Epithelial cell of esophagus (primary cell): ENCODE data around the gene WDR7.

Source experiments
- DNase-seq: peaks from one replicate; pipeline ENCODE4 v3.0.0; 2010; ENCODE audit warnings: low read depth
- H3K4me3 ChIP-seq: 2 replicates; pipeline ENCODE4 v1.5.1; 2011; ENCODE audit warnings: mild to moderate bottlenecking, low read length, control low read depth
- CTCF ChIP-seq: IDR thresholded peaks from 2 replicates; pipeline ENCODE4 v1.5.1; 2011; ENCODE audit warnings: low read depth, mild to moderate bottlenecking, low read length, control low read depth, inconsistent platforms; ENCODE audit not compliant: insufficient read depth; ENCODE audit errors: missing control alignments

WDR7 gene

DNA sequence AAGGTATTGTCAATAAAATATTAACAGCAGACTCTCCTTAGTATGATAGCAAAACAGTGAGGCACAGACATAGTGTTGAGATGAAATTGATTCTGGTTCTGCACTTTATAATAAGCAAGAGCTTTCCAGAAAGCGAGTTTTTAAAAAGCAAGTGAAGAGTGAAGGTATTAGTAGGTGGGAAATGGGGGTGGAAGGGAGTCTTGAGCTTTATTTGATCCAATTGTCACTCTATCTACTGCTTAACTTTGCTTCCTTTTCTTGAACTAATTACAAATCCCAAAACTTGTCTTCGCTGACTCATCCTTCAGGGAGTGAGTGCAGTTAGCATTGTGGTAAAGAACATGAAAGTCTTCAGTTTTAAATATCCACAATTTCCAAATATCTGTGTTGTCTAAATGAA, 375.2 kb downstream of the WDR7 start:
- TF ChIP-seq CTCF: no peak
- H3K4me3 ChIP-seq: no peak overlapping the region
- peak; percentile 15 for DNase-seq

GRCh38 chr18:57027190-57027708, 376.1 kb downstream of the WDR7 start:
- no peak overlapping the region for H3K4me3 ChIP-seq
- DNase-seq: no peak
- TF ChIP-seq CTCF: no peak

DNA sequence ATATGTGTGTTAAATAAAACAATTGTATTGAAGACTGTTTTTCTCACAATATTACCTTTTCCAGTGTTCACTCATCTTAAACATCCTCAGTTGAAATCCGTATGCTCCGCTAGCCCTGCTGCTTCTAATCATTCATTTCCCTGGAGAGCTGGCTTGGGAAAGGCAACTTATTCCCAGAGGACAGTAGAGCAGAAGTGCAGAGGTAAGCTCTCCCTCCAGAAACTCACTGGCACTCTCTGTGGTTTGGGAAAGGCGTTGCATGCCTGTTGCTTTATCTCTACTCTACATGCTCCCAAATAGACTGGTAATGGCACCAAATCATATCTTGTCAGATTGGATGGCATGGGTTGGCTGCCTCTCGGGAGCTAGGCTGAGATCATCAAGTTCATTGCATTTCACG, 378.6 kb downstream of the WDR7 start:
- DNase-seq: peak; percentile 30
- H3K4me3 ChIP-seq: no peak overlapping the region
- TF ChIP-seq CTCF: peak; percentile 49

DNA sequence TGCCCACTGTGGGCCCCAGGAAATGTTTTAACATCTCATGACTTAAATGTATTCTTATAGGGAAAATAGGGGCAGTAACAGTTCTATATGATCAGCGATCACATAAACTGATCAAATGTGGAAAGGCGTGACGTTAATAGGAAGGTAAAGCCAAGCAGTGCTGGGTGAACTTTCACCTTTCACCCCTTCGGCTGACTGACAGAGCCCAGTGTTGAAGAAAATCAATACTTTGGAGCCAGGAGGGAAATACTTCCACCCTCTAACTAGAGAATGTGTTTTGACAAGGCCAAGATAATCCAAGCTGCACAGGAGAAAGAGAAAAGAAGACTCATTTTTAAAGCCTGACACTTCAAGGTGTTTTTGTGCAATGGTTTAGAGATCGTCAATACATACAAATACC, 379.3 kb downstream of the WDR7 start:
- no peak overlapping the region for H3K4me3 ChIP-seq
- DNase-seq: no peak
- TF ChIP-seq CTCF: no peak

DNA sequence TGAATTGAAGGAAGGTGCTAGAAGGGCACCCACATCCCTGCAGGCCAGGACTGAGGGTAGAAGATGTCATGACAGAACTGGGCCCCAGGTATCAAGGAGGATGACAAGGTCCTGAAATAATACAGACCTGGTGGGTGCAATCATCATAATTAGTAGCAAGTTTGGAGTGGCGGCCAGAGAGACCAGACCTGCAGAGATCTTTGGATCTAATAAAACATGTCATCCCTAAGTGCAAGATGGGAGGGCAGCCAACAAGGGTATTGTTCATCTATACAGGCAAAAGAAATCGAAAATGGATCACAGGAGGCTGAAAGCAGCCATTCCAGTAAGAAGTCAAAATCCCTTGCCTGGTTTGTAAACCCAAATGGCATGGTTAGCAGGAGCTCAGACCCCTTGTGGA, 384.4 kb downstream of the WDR7 start:
- no peak overlapping the region for H3K4me3 ChIP-seq
- DNase-seq: no peak
- TF ChIP-seq CTCF: no peak

- no peak for DNase-seq
- H3K4me3 ChIP-seq: no peak overlapping the region
Observed at GRCh38 chr18:57038395-57038794, 387.2 kb downstream of the WDR7 start.

More at GRCh38 chr18:57038395-57038794, 387.2 kb downstream of the WDR7 start:
- TF ChIP-seq CTCF: no peak
